ENCODE results near the gene PLA2G6.
"Not testable (repeated sequence)": the region's sequence is repeated elsewhere in the genome, so short reads cannot be mapped to it uniquely, and the experiment has no call there.

Gene PLA2G6

DNA sequence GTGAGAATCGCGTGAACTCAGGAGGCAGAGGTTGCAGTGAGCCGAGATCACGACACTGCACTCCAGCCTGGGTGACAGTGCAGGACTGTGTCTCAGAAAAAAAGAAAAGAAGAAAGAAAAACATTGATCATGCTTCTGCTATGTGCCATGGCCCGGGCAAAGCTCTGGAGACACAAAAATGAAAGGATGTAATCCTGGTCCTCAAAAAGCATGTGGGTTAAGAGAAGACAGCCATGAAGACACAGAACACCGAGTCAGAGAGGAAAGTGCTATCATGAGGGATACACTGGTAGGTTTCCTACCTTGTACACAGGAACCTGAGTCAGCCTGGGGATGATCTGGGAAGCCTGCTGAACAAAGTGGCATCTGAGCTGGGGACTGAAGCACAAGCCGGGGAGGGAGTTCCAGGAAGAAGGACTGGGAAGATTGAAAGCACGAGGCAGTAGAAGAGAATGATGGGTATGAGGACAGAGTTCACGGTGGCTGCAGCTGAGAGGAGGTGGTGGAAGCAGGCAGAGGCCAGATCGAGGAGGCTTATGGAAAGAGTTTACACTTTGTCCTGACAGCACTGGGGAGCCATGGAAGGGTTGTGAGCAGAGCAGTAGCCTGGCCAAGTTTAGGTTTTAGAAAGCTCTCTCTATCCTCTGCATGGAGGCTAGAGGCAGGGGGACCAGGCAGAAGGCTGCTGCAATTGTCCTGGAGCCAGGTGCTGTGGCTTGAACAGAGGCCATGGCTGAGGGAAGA is 10.3 kb upstream of the PLA2G6 start:
- DNase-seq (ENCODE audit: low read depth), result no peak

DNA sequence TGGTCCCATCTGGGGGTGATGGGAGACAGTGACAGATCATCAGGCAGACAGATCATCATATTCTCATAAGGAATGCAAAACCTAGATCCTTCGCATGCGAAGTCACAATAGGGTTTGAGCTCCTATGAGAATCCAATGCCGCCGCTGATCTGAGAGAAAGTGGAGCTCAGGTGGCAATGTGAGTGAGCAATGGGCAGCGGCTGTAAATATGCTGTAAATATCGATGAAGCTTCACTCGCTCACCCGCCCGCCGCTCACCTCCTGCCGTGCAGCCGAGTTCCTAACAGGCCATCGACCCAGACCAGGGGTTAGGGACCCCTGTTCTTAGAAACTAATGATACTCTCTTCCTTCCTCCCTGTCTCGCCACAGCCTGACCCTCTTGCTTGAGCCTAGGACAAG is 9.4 kb upstream of the PLA2G6 start:
- no peak for DNase-seq (ENCODE audit: low read depth)

GRCh38 chr22:38190581-38190980 is 9.0 kb upstream of the PLA2G6 start:
- DNase-seq (ENCODE audit: low read depth), result no peak

GRCh38 chr22:38189104-38189503 is 7.5 kb upstream of the PLA2G6 start:
- DNase-seq (ENCODE audit: low read depth), result no peak

GRCh38 chr22:38187413-38188212 is 6.0 kb upstream of the PLA2G6 start:
- DNase-seq (ENCODE audit: low read depth), result no peak

- DNase-seq (ENCODE audit: low read depth), result no peak
These were observed 4.8 kb upstream of the PLA2G6 start for GRCh38 chr22:38186429-38186828.

DNA sequence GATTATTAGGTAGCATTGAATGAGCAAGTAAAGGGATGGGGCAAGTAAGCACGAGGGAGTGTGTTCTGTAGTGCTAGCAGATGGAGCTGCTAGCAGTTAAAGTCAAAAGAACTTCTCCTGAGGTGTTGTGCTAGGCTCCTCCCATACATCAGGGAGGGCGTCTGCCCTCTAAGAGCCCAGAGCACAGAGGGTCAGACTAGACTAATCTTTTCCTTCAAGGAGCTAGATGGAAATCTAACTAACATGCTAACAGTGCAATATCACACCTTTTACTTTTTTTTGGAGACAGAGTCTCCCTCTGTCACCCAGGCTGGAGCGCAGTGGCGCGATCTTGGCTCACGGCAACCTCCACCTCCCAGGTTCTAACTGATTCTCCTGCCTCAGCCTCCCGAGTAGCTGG is 3.2 kb upstream of the PLA2G6 start:
- no peak for DNase-seq (ENCODE audit: low read depth)

- DNase-seq (ENCODE audit: low read depth), result no peak
These were observed 683 bp downstream of the PLA2G6 start for GRCh38 chr22:38180841-38181452.

DNA sequence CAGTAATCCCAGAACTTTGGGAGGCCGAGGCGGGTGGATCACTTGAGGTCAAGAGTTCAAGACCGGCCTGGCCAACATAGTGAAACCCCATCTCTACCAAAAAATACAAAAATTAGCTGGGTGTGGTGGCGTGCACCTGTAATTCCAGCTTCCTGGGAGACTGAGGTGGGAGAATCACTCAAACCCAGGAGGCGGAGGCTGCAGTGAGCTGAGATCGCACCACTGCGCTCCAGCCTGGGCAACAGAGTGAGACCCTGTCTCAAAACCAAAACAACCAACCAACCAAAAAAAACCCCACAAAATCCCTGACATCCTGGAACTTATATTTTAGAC is 3.1 kb downstream of the PLA2G6 start:
- not testable (repeated sequence) for DNase-seq (ENCODE audit: low read depth)

DNA sequence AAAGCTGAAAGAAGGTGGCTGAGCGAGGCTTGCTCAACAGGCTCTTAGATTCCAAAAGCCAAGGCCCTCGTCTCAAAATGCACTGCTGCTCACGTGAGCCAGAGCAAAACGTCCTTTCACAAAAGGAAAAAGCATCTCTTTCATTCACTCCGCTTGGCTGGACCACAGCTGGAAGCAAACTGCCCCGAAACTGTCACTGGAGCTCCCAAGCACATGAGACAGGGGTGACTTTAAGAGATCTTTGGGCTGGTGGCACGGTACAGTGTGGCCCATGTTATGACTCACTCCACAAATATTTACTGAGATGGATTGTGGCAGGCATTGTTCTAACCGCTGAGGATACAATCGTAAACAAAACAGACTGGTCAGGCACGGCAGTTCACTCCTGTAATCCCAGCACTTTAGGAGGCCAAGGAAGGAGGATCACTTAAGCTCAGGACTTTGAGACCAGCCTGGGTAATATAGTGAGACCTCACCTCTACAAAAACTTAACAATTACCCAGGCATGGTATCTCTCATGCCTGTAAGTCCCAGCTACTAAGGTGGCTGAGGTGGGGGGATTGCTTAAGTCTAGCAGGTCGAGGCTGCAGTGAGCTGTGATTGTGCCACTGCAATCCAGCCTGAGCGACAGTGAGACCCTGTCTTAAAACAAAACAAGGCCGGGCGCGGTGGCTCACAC is 3.6 kb downstream of the PLA2G6 start:
- DNase-seq (ENCODE audit: low read depth), result no peak

GRCh38 chr22:38177571-38177925 is 4.1 kb downstream of the PLA2G6 start:
- DNase-seq (ENCODE audit: low read depth), result not testable (repeated sequence)

DNA sequence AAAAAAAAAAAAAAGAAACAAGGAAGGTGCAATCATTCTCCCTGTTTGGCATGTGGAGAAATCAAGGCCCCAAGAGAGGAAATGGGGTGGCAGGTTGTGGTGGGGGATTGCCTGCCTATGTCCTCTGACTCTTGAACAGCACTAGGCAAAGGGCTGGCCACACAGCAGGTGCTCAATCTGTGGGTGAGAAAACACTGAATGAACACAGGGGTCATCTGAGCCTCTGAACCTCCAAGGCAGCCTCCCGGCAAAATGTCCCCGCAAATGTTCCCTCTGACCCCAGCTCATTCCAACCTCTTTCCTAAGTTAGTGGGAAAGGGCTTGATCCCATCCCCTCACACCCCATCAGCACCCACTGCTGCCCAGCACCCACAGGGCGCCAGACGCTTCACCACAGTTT is 4.6 kb downstream of the PLA2G6 start:
- DNase-seq (ENCODE audit: low read depth), result no peak

DNA sequence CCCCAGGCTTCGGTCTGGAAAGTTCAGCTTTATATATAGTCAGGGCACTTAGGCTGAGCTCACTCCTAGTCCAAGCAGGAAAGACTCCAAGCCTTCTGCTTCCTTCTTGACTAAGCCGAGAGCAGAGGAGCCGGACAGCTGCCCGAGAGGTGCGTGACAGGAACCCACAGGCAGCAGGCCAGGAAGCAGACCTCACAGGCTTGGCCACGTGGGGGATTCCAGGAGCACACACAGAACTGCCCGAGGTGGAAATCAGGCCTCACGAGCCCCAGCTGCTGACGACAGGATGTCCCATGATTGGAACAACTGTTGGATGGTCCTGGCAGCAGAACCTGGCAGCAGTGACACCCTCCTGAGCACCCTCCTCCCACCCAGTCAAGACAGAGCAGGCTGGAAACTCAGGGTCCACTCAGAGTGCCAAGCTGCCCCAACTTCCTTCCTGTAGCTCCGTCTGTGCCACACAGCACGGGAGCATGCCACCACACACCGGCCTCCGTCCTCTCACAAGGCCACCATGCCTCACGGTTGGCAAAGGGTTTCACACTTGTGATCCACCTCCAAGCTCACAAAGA is 5.4 kb downstream of the PLA2G6 start:
- no peak for DNase-seq (ENCODE audit: low read depth)

- DNase-seq (ENCODE audit: low read depth), result no peak
These were observed 6.2 kb downstream of the PLA2G6 start for GRCh38 chr22:38175206-38176118.

DNA sequence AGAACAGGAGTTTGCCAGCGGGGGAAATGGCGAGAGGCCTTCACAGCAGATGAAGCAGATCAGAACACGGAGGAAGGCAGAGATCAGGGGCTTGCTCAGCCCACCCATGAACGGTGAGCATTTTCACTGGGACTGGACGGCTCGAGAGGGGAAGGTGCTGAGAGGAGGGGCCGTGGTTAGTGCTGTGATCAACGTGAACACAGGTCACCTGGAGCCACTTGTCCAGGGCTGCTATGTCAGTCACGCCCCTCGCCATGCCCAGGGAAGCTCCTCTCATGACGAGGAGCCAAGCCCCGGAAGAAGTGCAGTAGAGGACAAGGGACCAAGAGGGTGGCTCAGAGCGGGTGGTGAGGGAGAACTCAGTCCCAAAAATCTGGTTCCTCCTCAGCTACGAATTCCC is 7.0 kb downstream of the PLA2G6 start:
- DNase-seq (ENCODE audit: low read depth), result no peak

GRCh38 chr22:38173641-38173906 is 8.1 kb downstream of the PLA2G6 start:
- no peak for DNase-seq (ENCODE audit: low read depth)

DNA sequence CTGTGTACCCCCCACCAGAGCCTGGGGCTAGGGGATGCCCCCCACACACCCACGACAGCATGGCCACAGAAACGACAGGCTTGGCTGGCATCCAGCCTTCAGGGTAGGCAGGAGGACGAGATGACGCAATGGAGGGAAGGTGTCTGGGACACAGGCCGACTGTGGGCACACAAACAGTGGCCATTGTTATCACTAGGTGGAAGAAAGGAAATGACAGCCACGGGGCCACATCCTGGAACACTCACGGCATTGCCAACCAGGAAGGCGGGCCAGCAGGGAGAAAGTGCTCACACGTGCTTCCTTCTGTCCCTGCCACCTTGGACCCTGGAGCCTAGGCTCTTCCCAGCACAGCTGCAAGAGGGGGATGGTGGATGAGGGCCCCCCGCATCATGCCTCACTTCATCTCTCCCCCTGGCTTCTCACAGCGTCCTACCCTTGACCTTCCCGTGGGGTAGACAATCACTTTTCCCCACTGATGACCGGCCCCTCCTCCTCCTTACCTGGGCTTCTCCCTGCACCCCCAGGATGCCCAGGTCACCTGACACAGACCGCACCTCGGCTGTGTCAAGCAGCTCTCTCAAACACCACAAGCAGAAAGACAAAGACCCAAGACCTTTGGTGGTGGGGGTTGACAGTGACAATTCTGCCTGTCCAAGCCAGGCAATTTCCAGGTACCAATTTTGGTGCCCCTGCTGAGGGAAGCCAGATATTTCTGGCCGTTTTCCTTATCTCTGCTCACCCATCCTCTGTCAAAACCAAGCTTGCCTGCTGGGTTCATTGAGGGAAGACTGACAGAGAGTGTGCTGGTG is 8.6 kb downstream of the PLA2G6 start:
- DNase-seq (ENCODE audit: low read depth), result no peak

GRCh38 chr22:38171927-38172831 is 9.5 kb downstream of the PLA2G6 start:
- no peak for DNase-seq (ENCODE audit: low read depth)

GRCh38 chr22:38170469-38170868 is 11.2 kb downstream of the PLA2G6 start:
- DNase-seq (ENCODE audit: low read depth), result no peak

DNA sequence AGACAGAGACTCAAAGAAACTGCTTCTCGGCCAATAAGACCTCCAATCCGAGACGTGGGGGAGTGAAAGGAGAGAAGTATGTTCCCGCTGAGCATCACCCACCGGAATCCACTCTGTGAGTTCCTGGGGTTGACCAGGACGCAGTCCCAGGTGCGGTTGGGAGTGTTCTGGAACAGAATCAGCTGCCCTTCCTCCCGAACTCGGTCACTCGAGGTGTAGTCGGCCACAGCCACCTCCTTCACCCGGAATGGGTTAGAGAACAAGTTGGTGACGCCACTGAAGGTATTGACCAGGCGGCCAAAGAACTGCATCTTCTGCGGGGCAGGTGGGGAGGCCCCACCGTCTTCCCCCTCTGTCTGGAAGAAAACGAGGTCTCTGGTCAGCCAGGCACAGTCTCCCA is 12.5 kb downstream of the PLA2G6 start:
- no peak for DNase-seq (ENCODE audit: low read depth)
